HG03520 (cell line): ENCODE data around the gene BSN.
A peak's percentile ranks its signal among the peaks of the same experiment; 100 is the strongest.
"Not testable (repeated sequence)": the region's sequence is repeated elsewhere in the genome, so short reads cannot be mapped to it uniquely, and the experiment has no call there.

Experiments used
- ATAC-seq: cut with Tn5 transposase; IDR thresholded peaks from one replicate; pipeline ENCODE4 v1.9.1; 2021; ENCODE audit warnings: mild to moderate bottlenecking, moderate library complexity; ENCODE audit not compliant: unreplicated experiment

BSN gene

DNA sequence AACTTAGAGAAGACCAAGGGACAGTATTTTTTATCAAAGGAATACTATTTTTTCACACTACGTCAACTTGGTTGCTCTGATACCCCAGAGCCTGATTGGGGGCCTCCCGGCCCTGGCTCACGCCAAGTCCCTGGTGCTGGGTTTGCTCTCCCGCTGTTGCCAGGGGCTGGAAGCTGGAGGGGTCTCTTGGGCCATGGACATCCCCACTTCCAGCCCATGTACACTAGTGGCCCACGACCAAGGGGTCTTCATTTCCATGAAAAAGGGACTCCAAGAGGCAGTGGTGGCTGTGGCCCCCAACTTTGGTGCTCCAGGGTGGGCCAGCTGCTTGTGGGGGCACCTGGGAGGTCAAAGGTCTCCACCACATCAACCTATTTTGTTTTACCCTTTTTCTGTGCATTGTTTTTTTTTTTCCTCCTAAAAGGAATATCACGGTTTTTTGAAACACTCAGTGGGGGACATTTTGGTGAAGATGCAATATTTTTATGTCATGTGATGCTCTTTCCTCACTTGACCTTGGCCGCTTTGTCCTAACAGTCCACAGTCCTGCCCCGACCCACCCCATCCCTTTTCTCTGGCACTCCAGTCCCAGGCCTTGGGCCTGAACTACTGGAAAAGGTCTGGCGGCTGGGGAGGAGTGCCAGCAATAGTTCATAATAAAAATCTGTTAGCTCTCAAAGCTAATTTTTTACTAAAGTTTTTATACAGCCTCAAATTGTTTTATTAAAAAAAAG, 20.3 kb upstream of the BSN start:
- no peak for ATAC-seq

DNA sequence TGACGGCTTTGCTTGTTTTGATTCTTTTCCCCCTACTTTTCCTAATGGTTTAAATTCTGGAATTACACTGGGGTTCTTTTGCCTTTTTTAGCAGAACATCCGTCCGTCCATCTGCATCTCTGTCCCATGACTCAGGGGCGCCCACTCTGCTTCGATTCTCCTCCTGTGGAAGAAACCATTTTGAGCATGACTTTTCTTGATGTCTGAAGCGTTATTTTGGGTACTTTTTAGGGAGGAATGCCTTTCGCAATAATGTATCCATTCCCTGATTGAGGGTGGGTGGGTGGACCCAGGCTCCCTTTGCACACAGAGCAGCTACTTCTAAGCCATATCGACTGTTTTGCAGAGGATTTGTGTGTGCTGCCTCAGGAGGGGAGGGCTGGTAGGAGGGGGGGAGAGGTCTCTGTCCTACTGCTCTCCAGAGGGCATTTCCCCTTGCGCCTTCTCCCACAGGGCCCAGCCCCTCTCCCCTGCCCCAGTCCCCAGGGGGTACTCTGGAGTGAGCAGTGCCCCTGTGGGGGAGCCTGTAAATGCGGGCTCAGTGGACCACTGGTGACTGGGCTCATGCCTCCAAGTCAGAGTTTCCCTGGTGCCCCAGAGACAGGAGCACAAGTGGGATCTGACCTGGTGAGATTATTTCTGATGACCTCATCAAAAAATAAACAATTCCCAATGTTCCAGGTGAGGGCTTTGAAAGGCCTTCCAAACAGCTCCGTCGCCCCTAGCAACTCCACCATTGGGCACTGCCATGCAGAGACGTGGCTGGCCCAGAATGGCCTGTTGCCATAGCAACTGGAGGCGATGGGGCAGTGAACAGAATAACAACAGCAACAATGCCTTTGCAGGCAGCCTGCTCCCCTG, 19.5 kb upstream of the BSN start:
- no peak for ATAC-seq

DNA sequence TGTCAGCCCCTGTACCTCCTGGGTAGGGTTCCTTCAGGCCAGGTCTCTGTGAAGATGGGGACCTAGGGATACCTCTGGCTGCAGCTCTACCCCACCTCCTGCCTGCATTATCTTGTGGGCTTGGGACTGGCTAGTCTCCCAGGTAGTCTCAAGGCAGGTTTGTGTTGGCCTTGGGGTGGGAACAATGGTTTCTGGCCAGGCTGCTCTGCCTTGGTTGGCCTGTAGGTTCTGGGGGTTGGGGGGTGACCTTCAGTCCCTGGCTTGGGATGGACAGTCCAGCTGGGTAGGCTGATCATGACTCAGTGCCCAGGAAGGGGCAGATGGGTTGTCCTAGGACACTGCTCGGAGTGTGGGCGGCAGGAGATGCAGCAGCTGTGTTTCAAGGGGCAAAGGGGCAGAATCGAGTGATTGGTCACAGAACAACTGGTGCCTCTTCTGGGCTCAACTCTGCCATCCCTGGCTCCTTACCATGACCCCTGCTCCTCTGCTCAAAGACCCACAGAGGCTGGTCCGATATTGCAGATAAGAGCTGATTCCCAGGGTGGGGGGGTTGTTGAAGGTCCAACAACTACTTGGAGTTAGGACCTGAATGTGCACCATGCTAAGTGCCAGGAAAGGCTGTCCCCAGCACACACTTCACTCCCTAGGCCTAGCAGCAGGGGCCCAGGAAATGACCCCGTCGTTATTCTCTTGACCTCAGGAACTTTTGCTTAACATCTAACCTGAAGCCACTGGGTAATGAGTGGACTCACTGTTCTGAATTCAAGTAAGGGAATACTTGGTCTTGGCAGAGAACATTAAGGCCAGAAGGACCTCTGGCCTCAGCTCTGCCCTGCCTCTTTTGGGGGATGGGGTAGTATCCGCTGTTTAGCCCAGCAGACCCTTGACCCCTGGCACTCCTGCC, 18.1 kb upstream of the BSN start:
- no peak for ATAC-seq

DNA sequence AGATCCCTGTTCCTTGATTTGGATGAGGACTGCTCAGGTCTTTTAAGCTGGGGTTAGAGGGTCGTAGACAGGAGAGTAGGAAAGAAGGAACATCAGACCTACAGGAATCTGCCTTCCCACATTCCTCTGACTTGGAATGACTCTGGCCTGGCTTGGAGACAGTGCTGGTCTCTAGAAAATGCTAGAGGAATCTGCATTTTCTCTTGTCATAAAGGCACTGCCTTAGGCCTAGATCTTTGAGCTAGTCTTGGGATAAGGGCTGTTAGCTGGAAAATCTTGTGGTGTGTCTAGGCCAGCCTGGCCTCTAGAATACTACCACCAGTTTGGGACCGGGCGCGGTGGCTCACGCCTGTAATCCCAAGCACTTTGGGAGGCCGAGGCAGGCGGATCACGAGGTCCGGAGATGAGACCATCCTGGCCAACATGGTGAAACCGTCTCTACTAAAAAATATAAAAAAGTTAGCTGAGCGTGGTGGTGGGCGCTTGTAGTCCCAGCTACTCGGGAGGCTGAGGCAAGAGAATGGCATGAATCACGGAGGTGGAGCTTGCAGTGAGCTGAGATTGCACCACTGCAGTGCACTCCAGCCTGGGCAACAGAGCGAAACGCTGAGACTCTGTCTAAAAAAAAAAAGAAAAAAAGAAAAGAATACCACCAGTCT, 17.3 kb upstream of the BSN start:
- no peak for ATAC-seq

DNA sequence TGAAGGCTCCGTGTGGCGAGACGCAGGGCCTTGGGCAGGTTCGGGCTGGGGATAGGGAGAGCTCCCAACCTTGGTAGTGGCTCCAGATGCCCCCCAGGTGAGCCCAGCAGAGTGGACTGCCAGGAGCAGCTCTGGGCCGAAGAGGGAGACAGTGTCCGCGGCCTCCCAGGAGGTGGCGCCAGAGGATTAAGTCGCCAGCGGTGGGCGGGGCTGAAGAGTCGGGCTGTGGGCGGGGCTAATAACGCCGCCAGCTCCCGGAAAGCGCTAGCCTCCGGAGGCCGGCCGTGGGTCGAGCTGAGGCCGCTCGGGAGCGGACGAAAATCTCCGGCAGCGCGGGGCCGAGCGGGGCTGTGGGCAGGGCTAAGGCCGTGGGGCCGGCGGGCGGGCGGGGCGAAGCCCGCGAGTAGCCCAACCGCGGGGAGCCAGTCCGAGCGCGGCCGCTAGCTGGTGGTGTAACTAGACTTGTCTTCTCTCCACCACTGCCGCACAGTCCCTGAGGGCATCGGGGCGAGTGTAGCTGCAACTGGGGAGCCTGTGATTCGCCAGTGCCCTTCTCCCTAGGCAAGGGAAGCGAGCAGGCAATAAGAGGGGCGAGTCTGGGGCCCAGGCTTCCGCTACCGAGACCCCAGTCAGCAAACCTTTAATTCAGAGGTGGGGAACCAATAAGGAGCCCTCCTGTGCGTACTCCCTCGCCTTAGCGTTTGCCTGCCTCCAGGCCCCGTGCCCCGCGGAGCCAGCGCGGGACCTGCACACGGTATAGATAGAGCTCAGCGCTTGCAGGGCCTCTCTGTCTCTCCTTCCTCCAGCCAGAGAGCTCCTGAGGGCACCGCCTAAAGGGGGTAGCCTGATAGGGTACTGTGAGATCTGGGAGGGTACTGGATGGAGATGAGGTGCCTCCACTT, 14.4 kb upstream of the BSN start:
- peak; percentile 90 for ATAC-seq

DNA sequence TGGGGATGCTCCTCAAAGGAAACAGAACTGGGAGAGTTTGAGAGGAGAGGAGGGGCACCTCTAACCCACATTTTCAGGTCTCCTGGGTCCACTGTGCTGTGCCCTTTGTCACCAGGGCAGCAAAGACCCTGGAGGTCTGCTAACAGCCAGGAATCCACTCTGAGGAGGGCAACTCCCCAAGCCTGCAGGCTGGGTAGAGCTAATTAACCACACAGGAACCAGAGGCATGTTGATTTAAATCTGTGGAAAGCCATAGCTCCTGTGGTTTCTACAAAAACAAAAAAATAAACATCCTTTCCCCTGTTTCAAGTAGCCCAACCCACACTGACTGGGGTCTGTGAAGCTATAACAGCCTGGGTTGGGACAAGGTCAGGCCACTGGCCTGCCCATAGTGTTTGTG, 2.2 kb upstream of the BSN start:
- no peak for ATAC-seq

DNA sequence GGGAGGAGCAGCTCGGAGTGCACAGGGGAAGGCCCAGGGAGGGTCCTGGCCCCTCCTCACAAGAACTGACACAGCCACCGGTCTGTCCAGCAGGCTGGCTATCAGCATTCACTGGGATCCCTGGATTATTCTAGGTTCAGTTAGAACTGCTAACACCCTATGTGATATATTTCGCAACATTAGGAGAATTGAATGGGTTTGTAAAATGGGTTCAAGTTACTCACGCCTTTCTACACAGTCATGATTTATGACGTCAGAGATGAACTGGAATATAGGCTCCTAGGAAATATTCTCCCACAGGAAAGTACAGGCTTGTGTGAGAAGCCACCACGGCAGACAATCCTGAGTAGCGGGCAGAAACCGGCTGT, 969 bp upstream of the BSN start:
- no peak for ATAC-seq

DNA sequence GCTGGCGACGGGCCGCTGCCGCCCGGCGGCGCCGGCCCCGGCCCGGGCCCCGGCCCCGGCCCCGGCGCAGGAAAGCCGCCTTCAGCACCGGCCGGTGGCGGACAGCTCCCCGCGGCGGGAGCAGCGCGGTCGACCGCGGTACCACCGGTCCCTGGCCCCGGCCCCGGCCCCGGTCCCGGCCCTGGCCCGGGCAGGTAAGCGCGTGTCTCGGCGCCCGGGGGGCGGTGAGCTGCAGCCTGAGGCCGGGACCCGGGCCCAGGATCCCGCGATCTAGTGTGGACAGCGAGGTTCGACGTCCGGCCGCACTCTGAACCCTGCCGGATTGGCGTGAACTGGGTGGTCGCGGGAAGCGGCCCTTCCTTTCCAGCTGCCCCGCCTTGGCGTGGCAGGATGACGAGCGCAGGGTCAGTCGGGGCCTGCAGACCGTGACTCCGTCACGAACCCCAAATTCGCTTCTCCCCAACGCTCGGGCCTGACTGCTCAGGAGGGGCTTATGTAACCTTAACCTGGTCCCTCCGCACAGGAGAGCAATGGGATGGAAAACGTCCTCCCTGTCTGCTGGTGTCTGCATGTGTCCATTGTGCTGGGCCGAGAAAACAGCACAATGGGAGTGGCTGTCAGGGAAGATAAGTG, 472 bp downstream of the BSN start:
- ATAC-seq, result peak; percentile 59

DNA sequence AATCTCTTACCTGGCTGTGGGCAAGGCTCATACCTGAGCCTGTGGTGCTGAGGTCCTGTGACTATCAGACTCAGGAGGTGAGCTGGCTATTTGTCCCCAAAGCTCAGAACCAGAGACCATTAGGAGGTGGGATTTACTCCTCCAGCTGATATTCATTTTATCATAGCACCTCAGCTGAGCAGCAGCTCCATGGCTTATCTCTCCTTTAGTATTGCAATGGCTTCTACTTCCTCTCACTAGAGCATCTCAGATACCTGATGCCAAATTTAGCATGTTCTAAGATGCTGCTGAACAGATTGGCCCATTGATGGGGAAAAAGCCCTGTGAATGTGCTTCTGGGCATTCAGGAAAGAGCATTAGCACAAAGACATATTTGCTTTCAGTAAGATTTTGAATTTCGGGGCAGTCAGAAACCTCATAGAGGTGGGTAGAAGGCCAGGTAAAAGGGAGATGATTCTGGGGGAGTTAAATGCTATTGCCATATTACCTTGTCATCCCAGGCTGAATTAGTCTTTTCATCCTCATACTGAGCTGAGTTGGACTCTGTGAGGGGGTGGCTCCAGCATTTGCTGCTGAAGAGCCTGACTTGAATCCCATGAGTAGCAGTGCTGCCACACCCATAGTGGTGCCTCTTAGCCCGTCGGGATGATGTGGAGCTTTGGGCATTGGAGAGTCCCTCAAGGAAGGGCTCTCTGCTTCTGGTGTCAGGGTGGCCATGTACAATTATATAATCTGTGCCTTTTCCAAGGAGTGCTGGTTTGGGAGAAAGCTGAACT, 2.4 kb downstream of the BSN start:
- no peak for ATAC-seq

DNA sequence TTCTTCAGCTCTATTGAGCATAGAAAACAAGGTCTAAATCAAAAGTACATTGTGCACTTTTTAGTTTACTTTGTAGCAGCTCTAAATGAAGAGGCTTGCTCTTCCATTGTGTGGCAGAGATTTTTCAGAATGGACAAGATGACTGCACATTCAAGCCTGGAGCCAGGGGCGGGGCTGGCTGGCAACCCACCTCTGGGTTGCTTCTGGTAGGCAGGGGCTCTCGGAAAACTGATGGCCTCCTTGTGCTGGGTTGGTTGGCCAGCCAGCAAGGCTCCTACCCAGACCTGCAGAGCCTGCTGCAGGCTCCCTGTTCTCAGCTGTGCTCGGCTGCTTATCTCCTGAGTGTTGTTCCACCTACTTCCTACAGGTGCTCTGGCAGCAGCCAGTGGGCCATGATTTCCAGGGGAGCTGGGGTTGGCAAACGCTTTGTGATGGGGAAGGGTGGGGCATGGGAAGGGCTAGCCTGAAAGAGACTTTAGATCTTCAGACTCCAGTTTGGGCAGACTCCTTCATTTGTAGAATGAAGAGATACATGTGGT, 8.8 kb downstream of the BSN start:
- no peak for ATAC-seq

DNA sequence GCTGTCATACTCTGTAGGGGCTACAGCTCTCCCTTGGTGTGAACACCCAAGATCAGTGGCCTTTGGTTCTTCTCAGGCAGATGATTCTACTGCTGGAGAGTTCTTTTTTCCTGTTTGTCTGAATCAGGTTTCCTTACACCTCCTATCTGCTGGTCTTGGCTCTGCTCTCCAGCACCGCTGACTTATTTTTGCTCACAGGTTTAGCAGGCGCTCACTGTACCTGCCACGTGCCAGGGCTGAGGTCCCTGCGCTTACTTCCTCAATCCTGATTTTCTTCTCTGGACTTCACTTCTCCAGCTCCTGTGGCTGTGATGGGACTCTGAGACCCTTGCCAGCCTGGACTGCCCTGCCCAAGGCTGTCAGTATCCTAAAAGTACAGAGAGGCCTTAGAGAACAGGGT, 9.5 kb downstream of the BSN start:
- no peak for ATAC-seq

DNA sequence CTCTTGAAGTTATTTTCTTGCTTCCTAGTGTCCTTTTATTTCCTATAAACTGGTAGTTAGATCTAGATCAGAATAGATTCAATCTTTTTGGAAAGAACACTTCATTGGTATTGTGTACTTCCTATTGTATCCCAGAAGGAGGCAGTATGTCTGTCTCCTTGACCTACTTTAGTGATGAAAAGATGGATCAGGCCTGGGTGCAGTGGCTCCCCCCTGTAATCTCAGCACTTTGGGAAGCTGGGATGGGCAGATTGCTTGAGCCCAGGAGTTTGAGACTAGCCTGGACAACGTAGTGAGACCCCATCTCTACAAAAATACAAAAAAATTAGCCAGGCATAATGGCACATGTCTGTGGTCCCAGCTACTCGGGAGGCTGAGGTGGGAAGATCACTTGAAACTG, 12.0 kb downstream of the BSN start:
- ATAC-seq, result no peak

DNA sequence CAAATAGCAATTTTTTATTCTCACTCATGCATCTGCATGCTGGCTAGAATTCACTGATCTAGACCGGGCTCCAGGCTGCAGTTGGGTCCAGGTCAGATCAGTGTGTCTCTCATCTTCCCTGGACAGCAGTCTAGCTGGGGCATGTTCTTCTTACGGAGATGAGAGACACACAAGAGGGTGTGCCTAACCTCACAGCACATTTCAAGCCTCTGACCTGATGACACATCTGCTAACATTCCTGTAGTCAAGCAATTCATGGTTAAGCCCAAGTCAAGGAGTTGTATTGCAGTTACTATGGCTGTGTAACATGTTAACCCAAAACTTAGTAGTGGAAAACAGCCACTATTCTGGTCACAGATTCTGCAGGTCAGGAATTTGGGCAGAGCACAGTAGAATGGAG, 13.1 kb downstream of the BSN start:
- no peak for ATAC-seq

DNA sequence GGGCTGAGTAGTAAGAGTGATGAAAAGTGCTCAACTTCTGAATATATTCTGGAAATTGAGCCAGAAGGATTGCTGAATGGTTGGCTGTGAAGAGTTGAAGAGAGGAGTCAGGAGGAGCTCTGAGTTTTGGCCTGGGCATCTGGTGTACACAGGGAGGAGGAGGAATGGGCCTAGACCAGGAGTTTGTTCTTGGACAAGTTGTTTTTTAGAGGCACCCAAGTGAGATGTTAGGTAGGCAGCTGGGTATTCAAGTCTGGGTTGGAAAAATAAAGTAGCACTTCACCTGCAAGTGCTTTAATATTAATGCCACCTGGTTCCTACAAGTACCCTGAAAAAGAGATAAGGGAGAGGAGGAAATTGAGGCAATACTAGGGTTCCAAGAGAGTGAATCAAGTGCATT, 14.7 kb downstream of the BSN start:
- no peak for ATAC-seq

DNA sequence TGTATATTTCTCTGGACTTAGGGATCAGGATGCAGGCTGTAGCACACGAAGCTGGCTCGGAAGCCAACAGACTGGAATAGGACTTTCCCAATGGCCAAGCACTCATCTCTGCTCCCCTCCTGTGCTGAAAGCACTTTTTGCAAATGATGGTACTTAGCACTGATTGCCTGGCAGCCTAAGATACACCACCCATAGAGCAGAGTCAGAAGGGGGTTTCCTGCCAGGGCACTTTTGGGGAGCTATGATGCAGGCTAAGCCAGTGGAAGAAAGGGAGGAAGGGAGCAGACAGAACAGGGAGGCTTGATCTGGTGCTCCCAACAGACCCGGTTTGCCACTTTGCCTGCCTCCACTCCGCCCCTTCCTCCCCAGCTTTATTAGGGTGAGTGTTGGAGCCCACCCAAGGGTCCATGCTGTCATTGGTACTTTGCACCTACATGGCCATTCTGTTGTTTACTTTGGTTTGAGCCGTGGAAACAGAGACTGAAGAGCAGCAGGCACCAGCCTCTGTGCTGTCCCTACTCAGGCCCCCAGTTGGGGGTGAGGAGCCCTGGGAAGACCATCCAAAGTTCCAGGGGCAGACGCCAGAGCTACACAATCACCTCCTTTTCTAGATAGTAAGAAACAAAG, 15.9 kb downstream of the BSN start:
- no peak for ATAC-seq

DNA sequence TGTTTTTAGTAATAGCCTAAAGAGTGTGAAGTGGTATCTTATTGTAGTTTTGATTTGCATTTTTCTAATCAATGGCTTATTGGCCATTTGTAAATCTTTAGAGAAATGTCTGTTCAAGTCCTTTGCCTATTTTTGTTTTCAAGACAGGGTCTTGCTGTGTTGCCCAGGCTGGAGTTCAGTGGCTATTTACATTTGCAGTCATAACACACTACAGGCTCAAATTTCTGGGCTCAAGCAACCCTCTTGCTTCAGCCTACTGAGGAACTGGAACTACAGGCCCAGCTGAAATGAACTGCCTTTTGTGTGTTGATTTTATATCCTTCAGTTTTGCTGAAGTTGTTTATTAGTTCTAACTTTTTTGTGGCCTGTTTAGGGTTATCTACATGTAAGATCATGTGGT, 27.9 kb downstream of the BSN start:
- ATAC-seq, result no peak

DNA sequence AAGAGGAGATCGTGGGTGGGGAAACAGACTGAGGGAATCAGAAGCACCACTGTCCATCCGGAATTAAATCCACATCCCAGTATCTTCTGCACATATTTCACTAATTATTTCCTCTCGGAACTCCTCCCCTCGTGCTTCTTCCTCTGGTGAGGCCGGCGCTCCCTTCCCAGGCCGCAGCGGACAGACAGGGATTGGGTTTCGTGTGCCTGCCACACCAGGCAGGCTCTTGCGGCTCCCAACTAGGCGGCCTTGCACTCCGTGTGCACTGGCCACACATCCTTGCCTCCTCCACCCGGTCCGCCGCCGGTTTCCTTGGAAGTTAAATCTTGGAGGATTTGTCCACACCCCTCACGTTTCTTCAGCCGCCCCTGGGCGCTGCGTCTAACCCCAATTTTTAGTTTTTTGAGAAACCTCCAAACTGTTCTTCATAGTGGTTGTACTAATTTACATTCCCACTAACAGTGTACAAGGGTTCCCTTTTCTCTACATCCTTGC, 31.0 kb downstream of the BSN start:
- ATAC-seq, result not testable (repeated sequence)

DNA sequence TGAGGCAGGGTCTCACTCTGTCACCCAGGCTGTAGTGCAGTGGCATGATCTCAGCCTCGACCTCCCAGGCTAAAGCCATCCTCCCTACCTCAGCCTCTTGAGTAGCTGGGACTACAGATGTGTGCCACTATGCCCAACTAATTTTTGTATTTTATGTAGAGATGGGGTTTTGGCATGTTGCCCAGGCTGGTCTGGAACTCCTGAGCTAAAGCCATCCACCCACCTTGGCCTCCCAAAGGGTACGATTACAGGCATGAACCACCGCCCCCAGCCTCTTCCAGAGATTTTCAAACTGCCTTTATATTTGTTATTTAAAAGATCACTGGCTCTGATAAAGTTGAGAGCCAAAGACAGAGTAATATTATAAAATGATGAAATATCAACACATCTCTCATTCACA, 37.3 kb downstream of the BSN start:
- ATAC-seq, result no peak
